Kidney capillary endothelial cell (primary cell): ENCODE measurements around the gene PIK3R6.
"Not testable (repeated sequence)": the region's sequence is repeated elsewhere in the genome, so short reads cannot be mapped to it uniquely, and the experiment has no call there.

ENCODE experiments used
- DNase-seq: peaks from one replicate; pipeline ENCODE4 v3.0.0-alpha.2; 2018; ENCODE audit warnings: low spot score

PIK3R6 gene

DNA sequence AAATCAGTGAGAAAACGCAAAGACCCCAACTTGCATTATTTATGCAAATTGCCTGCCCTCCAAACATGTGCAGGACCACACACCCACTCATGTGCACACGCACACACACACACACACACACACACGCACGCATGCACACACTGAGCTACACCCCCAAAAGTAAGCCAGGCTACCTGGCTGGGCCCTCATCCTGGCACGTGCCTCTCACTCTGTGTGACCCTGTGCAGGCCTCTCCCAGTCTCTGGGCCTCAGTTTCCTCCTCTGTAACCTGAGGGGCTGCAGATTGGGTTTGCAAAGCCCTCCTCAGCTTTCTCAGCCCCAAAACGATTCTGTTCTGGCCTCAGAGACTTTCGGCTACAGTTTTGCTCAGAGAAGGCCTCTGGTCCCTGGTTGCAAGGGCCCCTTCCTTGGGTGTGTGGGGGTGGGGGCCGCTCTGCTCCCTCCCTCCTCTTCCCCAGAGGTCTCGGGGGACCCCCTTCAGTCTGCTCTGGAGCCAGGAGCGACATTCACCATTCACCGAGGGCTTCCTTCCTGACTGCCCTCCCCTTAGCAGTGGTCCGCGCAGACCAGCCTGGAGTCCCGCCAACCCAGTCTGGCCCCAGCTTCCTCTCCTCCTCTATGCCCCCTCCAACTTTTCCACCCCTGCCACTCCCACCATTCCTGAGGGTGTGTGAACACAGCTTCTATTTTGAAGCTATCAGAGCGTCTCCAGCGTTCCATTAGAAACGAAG, 5.4 kb upstream of the PIK3R6 start:
- no peak for DNase-seq

DNA sequence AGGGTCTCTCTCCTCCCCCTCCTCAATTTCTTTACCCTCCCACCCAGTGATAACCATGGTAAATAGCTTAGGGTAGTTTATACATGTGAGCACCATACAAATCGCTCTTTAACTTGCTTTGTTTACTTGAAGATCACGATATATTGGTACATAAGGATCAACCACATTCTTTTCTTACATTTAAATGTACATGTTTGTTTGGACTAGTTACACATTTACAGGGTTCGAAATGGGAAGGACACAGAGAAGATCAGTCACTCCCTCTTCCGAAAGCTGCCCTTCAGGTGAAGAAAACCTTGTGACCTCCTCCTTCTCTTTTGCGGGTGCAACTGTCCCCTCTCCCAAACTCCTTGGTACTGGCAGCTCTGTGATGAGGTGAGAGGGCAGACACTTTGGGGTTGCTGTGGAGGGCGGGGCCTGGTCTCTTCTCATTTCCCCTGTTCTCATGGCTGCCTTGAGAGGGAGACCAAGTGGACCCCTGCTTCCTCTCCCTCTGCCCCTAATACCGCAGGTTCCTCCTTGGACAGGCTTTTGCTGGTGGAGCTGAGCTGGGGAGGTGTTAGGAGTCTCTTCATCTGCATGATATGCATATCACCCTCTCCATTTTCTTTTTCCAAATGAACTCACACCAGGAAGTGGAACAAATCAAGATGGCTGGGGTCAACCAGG, 4.7 kb upstream of the PIK3R6 start:
- no peak for DNase-seq

DNA sequence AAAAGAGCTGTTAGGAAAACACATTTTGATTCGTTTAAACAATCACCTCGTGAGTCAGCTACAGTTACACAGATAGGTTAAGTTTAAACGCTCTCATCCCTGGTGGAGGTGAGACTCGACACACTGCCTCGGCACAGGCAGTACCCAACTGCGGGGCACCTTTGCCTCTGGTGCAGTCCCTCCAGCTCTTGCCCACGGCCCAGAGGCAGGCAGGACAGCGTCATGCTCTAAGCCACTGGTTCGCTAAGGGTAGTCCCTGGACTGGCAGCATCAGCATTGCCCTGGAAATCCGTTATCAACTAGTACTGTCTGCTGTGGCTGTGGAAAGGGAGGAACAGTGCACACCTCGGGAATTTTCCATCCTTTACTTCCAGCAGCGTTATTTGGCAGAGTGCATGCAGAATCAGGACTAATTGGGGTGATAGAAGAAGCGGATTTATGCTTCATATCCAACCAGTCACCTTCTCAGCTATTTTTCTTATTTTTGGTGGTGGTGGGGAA, 3.7 kb upstream of the PIK3R6 start:
- no peak for DNase-seq

DNA sequence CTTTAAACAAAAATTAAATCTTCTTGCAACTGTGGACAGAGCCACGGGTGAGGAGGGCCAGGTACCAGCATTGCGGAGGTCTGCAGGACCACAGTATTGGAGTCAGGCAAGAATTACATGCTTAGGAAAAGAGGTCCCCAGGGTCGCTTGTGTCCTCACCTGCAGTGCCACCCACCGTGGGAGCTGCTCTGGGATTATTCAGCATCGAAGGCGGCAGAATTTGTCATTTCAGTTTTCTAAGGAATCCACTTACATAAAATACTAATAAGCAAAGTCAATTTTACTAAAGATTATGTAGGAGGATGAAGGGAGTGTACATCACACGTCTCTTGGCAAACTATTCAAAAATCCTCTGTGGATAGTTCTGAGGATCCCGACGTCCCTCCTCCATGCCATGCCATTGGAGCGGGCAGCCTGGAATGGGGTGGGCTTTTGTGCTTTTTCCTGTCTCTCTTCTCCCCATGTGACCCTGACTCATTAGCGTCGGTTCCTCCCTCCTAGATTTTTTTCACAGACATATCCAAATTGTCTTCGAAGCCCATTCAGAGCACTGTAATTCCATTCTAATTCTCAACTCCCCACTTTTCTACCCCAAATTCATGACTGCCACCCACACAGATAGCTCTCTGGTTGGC, 3.0 kb upstream of the PIK3R6 start:
- no peak for DNase-seq

DNA sequence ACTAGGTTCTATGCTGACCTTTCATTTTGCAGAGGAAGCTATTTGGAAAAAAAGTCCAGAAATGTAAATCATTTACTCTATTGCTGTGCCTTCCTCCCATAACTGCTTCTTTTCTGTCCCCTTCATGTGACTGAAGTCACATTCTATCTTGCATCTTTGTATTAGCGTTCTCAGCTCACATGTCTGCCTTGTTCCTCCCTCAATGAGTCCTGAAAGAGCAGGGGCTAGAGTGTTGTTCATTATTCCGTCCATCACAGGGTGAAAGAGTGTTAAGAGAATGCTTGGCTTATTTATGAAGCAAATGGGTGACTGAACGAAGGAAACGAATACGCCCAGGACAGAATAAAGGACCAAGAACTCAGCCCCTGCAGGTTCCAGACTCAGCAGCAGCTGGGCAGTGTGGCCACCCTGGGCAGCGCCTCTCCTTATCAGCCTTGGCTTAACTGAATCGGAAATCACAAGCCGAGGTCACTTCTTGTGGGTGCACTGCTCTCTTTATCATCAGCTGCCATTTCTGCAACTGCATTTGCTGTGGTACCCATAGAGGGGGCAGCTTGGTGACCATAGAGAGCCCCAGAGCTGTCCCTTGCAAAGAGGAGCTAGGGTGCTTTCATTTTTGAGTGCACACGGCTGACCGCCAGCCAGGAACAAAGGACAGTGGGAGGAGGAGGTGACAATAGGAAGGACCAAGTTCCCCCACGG, 1.8 kb upstream of the PIK3R6 start:
- no peak for DNase-seq

DNA sequence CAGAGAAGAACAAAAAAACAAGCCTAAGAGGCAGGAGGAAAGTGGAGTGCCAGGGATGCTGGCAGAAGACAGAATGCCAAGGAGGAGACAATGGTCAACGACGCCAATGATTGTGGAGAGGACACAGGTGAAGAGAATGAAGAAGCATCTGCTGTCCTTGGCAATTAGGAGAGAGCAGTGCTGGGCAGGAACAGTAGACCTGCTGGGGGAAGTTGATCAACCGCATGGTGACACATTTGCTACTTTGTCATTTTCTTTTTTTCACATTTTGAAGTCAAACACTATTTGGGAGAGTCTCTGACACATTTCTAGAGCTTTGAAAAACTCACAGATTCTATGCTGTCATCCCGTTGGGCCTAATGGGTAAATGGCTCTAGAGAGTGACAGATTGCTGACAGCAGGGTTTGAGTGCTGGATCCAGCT, 1.1 kb upstream of the PIK3R6 start:
- DNase-seq: no peak

DNA sequence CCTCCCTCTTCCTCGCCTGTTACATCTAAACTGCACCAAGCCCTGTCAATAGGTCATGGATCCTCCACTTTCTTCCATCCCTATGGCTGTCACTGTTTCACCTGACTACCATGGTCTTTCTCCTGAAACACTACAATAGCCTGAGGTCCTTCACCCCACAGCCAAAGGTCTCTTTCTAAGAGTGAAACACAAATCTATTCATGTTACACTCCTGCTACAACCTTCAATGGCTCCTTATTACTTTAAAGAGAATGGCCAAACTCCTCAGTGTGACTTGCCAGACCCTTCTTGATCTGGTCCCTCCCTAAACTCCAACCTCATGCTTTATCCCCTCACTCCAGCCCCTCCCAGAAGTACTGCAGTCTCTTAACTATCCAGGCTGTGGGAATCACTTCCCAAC, 618 bp upstream of the PIK3R6 start:
- no peak for DNase-seq

DNA sequence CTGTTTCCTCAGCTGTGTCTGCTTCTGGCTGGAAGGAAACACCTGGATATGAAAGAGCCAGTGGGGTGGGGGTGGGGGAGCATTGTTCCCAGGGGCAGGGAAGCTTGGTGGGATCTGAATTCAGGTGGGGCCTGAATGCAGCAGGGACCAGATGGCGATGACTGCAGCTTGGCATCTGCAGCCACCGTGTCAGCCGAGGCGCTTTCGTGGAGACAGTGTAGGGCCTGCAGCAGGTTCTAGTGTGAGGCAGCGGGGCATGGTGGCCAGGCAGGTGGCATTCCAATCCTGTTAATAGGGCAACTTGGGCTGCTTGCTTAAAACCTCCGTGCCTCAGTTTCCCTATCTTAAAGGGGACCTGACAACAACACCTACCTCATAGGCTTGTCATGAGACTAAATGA, 1.7 kb downstream of the PIK3R6 start:
- no peak for DNase-seq

DNA sequence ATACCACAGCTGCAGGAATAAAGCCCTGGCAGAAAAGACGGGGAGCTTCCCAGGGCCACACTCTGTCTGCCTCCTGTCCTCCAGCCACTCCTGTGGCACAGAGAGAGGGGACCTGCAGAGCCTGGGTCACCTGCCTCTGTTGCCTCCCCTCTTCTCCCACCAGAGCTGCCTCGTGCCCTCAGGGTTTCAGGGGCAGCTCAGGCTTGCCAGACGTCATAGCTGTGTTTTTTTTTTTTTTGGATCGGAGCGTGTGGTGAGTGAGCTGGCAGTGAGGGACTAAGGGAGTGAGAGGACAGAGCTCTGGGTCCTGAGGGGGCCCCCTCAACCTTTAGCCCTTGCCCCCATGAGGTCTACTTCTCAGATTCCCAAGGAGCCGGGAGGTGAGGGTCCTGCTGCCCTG, 2.1 kb downstream of the PIK3R6 start:
- no peak for DNase-seq

DNA sequence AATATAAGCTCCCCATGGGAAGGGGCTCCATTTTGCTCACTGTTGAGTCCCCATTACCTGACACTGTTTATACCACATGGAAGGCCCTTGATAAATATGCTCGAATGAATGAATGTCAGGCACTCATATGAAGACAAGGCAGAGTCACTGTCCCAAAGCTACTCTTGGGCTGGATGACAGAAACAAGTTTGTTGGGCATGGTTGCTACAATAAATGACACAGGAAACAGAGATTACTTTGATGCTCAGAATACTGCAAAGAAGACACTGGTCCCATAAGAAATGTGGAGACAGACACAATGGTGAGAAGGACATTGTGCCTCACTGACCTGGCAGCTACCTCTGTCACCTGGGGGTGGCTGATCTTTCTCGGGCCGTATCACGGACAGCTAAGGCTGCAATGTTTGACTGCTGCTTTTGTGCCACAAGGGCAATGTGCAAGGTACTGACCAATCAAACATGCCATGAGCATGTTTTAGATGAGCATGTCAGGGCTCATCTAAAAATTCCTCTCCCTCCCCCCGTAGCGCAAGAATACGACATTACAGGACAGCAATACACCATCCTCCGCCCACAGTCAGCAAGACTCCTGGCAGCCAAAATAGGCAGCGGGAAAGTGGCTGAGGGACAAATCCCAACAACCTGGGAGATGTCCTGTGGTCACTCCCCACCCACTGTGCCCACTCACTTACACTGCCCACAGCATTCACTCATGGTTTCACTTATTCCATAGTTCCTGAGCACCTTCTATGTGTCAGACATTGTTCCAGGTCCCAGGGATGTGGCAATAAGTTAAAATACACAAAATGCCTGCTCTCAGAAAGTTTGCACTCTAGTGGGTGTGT, 5.0 kb downstream of the PIK3R6 start:
- DNase-seq: no peak

DNA sequence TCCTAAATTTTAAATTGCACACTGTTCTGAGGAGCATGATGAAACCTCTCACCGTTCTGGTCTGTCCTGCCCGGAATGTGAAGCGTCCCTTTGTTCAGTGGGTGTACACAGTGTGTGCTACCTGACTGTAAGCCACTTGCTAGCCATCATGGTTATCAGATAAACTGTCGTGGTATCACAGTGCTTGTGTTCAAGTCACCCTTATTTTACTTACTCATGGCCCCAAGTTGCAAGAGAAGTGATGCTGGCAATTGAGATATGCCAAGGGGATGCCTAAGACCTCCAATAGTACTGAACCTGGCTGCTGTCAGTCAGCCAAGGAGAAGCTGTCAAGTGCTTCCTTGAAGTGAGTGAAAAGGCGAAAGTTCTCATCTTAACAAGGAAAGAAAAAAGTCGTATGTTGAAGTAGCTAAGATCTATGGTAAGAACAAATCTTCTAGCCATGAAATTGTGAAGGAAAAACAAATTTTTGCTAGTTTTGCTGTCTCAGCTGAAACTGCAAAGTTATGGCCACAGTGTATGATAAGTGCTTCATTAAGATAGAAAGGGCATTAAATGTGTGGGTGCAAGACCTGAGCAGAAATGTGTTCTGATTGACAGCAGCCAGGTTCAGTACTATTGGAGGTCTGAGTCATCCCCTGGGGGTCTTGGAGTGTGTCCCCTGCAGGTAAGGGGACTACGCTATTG, 5.8 kb downstream of the PIK3R6 start:
- DNase-seq: no peak

DNA sequence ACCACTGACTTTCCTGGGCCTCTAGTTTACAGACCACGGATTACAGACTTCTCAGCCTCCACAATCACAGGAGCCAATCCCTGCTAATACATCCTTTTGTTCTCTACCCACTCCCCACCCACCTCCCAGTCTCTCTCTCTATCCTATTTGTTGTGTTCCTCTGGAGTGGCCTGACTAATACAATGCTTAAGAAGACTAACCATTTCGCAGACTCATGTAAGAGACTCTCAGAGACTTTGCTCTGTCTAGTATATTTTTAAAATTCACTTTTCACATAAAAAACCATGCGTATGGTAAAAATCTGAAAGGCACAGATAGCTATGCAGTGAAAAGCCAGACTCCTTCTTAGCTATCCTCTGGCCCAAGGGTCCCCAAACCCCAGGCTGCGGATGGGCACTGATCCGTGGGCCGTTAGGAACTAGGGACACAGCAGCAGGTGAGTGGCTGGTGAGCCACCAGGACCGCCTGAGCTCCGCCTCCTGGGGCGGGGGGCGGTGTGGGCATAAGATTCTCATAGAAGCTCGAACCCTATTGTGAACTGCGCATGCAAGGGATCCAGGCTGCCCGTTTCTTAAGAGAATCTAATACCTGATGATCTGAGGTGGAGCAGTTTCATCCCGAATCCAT, 7.6 kb downstream of the PIK3R6 start:
- DNase-seq: no peak

DNA sequence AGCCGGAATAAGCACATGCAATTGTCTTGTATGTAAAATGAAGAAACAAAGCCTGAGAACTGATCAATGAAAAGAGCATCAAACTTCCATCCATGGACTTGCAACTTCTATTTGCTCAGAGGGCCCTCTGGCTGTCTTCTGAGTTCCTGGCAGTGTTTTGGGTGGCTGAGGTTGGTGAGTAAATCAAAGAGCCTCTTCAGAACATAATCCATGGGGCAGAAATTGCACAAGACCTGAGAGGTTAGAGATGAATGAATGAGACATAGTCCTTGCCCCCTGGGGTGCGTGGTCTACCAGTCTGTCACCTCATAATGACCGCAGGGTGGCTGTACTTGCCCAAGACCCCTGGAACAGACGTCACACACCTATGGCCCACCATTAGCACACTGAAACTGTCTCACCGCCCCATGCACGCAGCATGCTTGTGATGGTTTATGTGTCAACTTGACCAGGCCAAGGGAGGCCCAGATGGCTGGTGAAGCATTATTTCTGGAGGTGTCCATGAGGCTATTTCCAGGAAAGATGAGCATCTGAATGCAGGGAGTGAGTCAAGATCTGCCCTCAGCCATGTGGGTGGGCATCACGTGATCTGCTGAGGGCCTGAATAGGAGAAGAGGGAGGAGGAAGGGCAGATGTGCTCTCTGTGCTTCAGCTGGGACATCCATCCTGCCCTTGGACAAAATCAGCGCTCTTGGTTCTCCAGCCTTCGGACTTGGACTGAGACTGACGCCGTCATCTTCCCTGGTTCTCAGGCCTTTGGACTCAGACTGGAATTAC, 8.3 kb downstream of the PIK3R6 start:
- DNase-seq: no peak

DNA sequence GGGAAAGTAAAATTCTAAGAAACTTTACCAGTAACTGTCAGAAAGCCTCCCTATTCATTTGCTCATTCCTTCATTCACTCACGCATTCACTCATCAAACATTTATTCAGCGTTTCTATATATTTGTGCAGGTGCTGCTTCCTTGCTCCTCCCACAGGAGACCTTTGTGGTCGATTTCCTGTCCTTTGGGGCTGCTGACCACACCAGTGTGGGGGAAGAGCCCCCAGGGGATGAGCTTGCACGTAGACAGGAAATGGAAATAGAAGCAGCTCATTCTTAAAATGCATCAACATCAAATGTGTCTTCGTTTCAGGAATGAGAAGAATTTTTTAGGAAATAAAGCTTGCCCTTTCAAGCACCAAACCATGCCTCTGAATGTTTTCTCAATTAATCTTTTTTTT, 9.6 kb downstream of the PIK3R6 start:
- no peak for DNase-seq

DNA sequence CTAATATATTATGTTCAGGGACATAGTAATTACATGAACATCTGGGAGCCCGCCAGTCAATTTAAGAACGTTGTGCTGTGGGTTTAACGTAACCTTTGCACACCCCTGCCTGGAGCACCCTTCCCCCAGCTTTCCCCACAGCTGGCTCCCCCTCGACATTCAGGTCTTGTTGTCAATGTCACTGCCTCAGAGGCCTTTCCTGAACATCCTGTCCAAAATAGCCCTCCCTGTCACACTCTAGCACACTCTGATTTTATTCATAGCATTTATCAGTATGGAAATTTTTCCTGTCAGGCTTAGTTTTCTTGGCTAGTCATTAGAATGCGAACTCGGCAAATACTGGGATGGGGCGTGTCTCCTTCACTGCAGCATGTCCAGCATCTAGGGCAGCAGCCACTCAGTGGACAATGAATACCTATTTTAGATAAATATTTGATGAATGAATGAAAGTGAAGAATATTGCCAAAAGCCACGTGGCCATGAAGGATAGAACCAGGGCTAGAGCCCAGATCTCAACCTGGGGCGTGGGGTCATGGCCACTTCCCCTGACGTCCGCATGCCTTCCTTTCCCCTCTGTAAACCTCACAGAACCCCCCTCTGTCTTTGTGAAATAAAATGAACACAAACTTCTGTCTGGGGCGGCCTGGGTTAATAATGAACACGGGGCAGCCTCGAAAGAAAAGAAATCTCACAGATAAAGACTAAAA, 10.5 kb downstream of the PIK3R6 start:
- DNase-seq: no peak

DNA sequence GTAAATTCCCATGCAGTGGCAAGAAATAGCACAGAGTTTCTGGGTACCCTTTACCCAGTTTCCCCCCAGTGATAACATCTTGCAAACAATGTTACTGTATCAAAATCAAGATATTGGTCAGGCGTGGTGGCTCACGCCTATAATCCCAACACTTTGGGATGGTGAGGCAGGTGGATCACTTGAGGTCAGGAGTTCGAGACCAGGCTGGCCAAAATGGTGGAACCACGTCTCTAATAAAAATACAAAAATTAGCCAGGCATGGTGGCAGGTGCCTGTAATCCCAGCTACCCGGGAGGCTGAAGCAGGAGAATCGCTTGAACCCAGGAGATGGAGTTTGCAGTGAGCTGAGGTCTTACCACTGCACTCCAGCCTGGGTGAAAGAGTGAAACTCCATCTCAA, 11.3 kb downstream of the PIK3R6 start:
- not testable (repeated sequence) for DNase-seq

DNA sequence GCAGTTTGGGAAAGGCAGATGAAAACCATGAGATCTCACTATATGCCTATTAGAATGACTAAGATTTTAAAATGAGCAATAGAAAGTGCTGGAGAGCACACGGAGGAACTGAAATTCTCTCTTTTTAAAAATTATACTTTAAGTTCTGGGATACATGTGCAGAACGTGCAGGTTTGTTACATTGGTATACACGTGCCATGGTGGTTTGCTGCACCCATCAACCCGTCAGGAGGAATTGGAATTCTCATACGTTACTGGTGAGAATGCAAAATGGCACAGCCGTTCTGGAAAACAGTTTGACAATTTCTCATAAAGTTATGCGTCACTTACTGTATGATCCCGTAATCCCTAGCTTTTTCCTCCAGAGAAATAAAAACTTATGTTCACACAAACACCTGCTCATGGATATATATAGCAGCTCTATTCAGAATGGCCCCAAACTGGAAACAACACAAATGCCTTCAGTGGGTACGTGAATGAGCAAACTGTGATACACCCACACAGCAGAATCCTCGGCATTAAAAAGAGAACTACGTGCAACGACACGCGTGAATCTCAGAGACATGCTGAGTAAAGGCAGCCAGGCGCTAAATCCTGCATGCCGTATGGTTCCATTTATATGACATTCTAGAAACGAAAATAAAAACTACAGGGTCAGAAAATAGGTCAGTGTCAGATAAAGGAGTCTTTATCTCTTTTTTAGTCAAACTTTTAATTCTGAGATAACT, 11.8 kb downstream of the PIK3R6 start:
- no peak for DNase-seq

DNA sequence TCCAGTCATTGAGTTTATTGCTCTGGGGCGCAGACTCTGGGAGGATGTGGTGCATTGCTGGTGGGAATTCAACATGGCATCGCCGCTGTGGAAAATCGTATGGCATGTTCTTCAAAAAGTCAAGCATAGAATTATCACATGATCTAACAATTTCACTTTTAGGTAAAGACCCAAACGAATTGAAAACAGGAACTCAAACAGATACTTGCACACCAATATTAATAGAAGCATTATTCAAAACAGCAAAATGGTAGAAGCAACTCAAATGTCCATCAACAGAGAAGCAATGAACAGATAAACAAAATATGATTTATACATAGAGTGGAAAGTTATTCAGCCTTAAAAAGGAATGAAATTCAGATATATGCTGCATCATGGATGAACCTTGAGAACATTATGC, 15.9 kb downstream of the PIK3R6 start:
- DNase-seq: no peak
